ENCODE measurements around the gene GARIN5A.
"Not testable (repeated sequence)": the region's sequence is repeated elsewhere in the genome, so short reads cannot be mapped to it uniquely, and the experiment has no call there.

GARIN5A gene

GRCh38 chr19:50486823-50487515, 10.3 kb upstream of the GARIN5A start:
- peak; percentile 47 for DNase-seq

GRCh38 chr19:50485284-50485955, 8.8 kb upstream of the GARIN5A start:
- no peak for DNase-seq

GRCh38 chr19:50482916-50483315, 6.3 kb upstream of the GARIN5A start:
- DNase-seq, result no peak

- no peak for DNase-seq
Observed at GRCh38 chr19:50482271-50482855, 5.7 kb upstream of the GARIN5A start.

- no peak for DNase-seq
Observed at GRCh38 chr19:50481351-50482149, 4.9 kb upstream of the GARIN5A start.

- no peak for DNase-seq
Observed at GRCh38 chr19:50480281-50481111, 3.8 kb upstream of the GARIN5A start.

GRCh38 chr19:50479761-50480251, 3.2 kb upstream of the GARIN5A start:
- no peak for DNase-seq

- no peak for DNase-seq
Observed at GRCh38 chr19:50478901-50479715, 2.5 kb upstream of the GARIN5A start.

GRCh38 chr19:50477751-50478515, 1.3 kb upstream of the GARIN5A start:
- DNase-seq, result no peak

GRCh38 chr19:50476907-50477238, 225 bp upstream of the GARIN5A start:
- no peak for DNase-seq

- DNase-seq, result no peak
Observed at GRCh38 chr19:50475736-50476223, 868 bp downstream of the GARIN5A start.

- no peak for DNase-seq
Observed at GRCh38 chr19:50475101-50475568, 1.5 kb downstream of the GARIN5A start.

- DNase-seq, result not testable (repeated sequence)
Observed at GRCh38 chr19:50473336-50473735, 3.3 kb downstream of the GARIN5A start.

- no peak for DNase-seq
Observed at GRCh38 chr19:50468818-50469217, 7.8 kb downstream of the GARIN5A start.

GRCh38 chr19:50467566-50467965, 9.1 kb downstream of the GARIN5A start:
- DNase-seq, result no peak

- no peak for DNase-seq
Observed at GRCh38 chr19:50466706-50467039, 10.0 kb downstream of the GARIN5A start.

GRCh38 chr19:50465986-50466705, 10.5 kb downstream of the GARIN5A start:
- no peak for DNase-seq

GRCh38 chr19:50465000-50465399, 11.6 kb downstream of the GARIN5A start:
- no peak for DNase-seq

GRCh38 chr19:50464348-50464747, 12.3 kb downstream of the GARIN5A start:
- no peak for DNase-seq

- DNase-seq, result no peak
Observed at GRCh38 chr19:50462970-50463369, 13.7 kb downstream of the GARIN5A start.
